ENCODE data around the gene TRIM66. TPM values are rescaled to one million over a fixed set of nuclear protein-coding genes. Genes with fewer than 3 reads are reported as not detected.

Gene TRIM66
- total RNA-seq, 1 experiment from 2014 or later: 4.1 TPM

DNA sequence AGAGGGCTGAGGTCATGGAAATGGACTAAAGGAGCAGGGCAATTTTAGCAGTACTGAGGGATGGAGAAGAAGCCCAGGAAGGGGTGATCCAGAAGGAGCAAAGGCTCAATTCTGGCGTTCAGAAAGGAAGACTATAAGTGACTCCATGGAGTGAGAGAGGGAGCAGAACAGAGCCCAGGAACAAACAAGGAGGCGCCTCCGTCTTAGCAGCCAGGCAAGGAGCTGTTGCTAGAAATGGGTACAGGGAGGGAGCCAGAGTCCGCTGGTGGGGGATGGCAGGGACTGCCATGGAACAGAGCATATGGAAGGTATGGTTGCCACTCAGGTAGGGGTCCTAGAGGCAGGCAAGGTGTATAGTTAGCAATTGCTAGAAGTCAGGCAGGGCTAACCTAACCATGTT is 68.0 kb downstream of the TRIM66 start:
- no peak for DNase-seq (ENCODE audit: extremely low read depth, low read depth)

DNA sequence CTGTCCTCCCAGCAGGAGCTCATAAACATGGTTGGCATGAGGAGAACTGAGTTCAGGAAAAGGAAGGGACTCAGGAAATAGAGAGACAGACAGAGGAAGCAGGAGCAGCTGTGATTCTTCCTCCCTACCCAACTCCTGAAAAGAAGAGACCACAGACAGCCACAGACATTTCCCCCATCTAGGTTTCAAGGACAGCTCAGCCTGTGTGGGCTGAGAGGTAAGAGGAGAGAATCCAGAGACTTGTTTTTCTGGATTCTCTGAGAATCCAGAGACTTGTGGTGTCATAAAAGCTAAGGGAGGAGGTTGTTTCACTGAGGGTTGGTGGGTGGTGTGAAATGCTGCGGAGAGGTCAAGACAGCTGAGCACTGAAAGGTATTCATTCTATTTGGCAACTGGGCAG is 69.4 kb downstream of the TRIM66 start:
- DNase-seq (ENCODE audit: extremely low read depth, low read depth): no peak

DNA sequence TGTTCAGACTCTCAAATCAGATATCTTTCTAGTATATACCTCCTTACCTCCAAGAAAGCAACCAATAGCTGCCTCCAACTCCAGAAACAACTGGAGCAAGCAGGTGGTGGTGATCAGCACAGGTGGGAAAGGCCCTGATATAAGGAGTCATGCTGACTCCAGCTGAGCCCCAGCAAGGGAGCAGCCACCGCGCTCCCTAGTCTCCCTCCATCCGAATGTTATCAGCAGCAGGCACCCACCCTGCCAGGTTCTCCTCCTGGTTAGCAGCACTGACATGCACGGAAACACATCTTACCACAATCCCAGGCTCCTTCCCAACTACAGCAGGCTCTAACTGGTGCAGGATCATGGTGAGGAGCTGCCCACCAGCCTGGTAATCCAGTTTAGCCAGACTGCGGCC is 69.9 kb downstream of the TRIM66 start:
- no peak for DNase-seq (ENCODE audit: extremely low read depth, low read depth)

DNA sequence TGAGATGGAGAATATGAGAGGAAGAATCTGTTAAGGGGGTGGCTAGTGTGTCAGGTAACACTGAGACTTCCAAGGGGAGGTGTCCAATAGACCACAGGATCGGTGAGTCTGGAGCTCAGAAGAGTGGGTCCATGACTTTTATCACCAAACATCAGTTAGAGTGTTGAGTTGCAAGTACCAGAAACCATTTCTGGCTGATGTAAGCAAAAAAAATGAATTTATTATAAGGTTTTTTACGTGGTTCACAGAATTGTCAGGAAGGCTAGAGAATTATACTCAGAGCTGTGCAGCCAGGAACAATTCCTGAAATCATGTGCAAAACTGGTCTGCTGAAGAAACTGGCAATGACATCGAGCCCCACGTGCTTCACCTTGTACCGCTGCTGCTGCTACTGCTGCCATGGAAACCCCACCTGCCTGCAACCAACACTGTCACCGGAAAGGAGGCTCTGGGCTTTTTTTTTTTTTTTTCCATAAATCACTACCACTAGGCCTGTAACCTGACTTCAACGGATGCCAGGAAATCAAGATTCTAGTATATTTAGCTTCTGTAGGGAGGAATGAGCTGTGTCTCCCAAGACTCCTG is 71.8 kb downstream of the TRIM66 start:
- no peak for DNase-seq (ENCODE audit: extremely low read depth, low read depth)

DNA sequence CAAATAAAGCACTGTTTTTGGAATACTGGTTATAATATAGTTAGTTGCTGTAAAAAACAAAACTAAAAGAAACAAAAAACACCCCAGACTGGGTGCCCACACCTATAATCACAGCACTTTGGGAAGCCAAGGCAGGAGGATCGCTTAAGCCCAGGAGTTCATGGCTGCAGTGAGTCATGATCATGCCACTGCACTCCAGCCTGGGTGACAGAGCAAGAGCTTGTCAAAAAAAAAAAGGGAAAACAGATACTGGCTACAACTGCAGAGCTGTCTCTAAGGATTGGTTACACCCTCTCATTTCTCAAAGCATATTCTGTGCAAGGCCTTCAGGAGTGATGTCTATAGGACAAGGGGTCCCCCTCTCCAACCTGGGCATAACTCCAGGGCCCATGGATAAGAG is 73.8 kb downstream of the TRIM66 start:
- DNase-seq (ENCODE audit: extremely low read depth, low read depth): no peak

DNA sequence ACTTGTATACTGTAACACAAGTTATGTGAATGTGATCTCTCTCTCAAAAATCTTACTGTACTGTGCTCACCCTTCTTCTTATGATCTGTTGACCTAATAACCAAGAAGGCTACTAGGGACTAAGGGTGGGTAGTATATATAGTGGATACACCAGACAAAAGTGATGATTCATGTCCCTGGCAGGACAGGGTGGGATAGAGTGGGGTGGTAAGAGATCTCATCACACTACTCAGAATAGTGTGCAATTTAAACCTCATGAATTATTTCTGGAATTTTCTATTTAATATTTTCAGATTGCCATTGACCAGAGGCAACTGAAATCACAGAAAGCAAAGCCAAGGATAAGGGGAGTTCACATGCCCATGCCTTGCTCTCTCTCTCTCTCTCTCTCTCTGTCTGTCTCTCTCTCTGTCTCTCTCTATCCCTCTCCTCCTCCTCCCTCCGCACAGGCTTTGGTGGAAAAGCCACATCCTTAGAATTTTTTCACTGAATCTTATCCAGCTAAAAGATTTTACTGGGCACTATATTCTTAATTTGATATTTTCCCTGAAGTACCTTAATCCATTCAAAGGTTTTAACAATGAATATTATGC is 76.4 kb downstream of the TRIM66 start:
- DNase-seq (ENCODE audit: extremely low read depth, low read depth): no peak

DNA sequence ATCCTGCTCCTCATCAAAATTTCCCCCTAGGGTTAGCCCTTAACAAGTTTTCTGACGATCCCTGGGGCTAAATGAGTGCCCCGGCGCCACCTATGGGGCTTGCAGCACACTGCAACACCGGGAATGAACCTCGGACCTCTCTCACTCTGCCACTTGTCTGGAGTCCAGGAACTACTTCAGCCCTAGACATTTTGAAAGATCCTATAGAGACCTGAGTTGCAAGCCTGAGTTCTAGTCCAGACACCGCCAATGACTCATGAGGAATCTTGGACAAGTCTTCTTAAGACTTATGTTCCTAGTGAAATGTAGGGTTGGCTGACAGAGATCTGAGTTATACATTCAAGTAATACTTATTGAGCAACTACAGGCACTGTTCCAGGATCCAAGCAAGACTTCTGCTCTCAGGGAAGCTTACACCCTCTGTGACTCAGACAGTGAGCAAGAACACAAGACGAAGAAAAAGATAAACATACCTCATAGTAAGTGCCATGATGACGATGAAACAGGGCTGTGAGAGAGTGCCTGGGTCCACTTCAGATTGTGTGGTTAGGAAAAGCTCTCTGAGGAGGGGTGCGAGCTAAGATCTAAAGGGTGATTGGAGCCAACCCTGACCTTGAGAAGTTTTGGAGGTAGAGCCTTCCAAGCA is 78.3 kb downstream of the TRIM66 start:
- peak; percentile 86 for DNase-seq (ENCODE audit: extremely low read depth, low read depth)

DNA sequence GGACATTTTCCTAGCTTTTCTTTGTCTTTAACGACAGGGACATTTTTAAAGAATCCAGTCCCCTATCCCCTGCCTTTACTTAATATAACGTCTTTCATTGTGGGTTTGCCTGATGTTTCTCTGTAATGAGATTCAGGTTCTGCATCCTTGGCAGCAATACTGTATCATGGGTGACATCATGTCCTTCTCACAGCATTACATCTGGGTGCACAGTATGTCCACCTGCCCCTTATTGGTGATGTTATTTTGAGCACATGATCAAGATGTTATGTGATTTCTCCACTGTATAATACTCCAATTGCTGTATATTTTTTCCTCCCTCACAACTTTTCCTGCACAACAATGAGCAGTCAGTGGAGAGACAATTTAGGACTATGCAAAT is 78.8 kb downstream of the TRIM66 start:
- no peak for DNase-seq (ENCODE audit: extremely low read depth, low read depth)

DNA sequence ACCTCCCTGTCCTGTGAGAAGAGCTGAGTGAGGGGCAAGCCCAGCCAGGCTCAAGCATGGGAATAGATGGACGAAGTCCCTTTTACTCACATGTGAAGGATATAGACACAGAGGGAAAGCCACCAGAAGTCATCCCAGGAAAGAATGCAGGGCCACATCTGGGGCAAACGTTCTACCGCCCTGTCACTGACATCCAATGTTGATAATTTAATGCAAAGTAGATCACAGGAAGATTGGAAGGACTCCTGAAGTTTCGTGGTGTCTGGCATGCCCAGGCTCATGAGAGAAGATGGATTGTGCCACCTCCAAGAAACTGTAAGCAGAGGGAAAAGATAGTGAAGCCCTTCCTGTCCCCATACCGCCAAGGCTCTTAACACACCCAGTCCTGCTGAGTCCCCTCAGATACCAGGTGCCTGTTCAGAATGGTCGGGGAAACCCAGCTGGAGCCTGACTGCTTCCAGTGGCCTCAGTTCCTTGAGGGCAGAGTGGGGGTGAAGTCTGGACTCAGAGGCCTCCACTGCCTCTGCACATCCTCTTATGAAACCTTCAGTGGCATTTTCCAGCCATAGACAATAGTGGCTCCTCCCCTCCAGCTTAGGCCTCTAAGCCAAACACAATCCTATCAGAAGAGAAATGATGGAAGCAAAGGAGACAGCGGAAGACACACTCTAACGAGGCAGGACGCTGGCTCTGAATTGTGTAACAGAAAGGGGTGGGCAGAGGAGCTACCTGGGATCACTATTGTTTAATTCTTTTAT is 80.9 kb downstream of the TRIM66 start:
- no peak for DNase-seq (ENCODE audit: extremely low read depth, low read depth)

DNA sequence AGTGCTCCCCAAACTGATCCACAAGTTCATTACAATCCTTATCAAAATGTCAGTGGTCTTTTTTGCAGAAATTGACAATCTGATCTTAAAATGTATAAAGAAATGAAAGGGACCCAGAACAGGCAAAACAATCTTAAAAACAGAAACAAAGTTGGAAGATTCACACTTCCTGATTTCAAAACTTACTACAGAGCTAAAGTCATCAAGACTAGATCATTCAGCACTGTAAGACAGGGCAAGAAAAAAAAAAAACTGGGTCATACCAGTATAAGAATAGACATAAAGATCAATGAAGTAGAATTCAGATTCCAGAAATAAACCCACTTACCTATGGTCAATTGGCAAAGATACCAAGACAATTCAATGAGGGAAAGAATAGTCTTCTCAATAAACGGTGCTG is 84.0 kb downstream of the TRIM66 start:
- no peak for DNase-seq (ENCODE audit: extremely low read depth, low read depth)

DNA sequence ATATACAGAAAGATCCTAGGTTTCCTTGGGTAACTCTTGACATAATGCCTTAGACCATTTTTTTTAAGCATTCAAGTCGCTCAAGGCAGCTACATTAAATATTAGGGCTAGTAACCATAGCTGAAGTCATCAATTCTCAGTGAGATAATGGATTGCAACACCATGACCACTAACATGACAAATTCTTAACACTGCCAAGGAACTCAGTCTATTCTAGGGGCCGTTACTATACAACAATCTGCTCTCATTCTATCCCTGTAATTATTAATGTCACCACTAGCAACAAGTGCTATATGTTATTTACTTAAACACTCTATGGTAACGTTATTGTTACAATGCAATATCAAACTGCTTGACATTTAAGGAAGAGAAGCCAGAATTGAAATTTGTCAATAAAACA is 85.3 kb downstream of the TRIM66 start:
- DNase-seq (ENCODE audit: extremely low read depth, low read depth): no peak

DNA sequence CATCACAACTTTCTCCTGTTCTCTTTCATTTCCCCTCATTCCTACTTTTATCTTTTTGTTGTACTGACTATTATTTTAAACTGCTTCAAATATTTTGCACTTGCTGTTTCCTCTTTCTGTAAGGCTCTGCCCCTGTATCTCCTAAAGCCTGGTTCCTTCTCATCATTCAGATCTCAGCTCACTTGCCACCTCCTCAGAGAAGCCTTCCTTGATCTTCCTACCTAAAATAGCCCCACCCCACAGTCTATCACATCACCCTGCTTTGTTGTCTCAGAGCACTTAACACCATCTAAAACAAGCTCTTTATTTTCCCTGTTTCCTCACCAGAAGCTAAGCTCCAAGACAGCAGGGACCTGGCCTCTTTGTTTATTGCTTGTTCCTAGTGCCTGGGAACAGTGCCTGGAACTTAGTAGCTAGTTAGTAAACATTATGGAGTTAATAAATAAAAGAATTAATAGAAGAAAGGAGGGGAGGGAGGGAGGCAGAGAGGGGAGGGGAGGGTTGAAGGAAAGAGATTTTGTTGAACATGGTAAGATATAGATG is 85.9 kb downstream of the TRIM66 start:
- DNase-seq (ENCODE audit: extremely low read depth, low read depth): no peak

DNA sequence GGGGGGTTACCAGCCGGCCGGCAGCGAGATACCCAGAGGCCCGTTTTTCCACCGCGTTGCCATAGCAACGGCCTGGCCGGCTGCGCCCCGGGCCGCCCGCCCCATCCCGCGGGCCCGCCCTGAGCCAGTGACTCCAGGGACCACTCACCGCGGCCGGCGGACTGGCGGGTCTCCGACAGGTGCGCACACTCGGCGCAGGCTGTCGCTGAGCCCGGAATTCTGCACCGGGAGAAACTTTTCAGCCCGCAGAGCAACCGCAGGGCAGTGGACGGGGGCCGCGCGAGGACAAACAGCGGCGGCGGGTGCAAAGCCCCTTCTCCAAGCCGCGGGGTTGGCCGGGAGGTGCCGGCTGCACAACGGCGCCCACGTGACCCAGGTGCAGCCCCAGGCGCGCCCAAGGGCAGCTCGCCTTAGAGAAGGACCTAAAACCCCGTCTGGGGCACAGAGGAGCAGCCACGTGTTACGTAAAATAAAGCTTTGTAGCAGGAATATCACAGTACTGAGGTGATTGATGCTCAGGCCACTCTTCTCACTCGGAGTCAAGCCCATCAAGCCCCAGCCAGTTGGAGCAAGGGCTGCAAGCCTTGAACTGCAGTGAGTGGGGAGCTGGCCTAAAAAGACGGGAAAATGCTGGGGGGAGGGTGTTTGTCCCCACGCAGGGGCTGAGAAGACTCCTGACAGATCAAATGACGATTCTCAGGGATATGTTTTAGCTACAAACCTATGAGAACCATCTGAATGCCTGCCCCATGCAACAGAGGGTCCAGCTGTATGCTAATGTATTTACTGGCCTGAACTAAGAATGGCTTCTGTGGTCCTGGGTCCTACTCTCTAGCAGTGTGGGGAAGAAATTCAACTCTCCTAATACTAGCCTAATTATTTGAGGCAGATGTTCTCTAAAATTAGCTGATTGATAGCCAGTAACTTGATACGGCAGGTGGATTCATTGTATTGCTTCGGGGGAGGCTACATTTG is 88.2 kb downstream of the TRIM66 start, which contains the start of gene STK33:
Gene STK33 (minus strand): TSS at position 294 of the 975 bp plus-strand sequence. CDS start 119,323 bp downstream, outside the sequence.
- DNase-seq (ENCODE audit: extremely low read depth, low read depth): no peak

DNA sequence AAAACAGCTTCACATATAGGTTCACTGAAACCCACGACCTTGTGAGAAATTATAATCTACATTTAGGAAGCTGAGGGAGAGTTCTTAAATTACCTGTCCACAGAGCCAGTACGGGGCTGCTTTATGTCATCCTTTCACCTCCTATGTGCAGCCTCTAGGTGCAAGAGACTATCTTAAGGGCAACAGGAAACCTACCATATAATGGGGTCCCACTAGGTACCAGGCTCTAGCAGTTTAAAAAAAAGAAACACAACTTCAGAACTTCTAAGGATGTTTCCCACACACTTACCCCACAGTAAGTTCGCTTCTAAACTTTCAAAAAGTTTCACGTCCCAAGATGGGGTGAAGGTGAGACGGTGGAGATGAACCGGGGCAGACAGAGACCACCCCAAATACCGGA is 89.0 kb downstream of the TRIM66 start:
- no peak for DNase-seq (ENCODE audit: extremely low read depth, low read depth)

DNA sequence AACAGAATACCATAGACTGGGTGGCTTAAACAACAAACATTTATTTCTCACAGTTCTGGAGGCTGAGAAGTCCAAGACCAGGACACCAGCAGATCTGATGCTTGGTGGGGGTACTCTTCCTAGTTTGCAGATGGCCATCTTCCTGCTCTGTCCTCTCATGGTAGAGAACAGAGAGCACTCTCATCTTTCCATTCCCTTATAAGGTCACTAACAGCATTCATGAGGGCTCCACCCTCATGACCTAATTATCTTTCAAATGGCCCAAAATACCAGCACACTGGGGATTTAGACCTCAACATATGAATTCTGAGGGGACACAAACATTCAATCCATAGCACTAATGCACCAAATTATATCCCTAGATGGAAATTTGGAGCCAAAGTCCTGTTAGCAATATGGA is 94.5 kb downstream of the TRIM66 start:
- DNase-seq (ENCODE audit: extremely low read depth, low read depth): no peak

DNA sequence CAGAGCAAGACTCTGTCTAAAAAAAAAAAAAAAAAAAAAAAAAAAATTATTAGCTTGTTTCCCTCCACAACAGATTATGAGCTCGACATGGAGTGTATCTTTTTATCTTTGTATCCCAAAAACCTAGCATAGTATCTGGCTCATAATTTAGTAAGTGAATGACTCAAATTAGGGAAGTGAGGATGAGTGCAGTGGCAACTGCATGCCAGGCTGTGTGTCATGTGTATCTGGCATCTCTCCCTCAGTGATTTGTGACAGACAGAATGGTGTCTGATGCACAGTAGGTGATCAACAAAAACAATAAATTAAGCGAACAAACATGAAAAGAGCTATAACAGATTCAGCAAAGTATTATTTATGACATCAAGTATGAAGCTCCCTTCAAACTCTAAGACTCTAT is 95.7 kb downstream of the TRIM66 start:
- no peak for DNase-seq (ENCODE audit: extremely low read depth, low read depth)

DNA sequence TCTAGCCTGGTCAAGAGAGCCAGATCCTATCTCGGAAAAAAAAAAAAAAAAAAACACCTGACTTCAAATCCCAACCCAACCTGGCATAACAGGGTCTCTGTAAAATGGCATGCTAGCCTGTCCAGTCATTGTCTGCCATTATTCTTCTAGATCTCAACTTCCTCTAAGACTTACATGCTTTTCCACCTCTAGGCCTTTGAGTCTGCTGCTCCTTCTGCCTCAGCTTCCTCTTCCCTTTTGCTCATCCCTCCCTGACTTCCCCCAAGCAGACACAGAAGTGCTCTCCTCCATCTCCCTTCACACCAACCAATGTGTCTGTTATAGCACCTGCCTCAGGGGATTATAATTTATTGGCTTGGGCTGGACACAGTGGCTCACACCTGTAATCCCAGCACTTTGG is 96.3 kb downstream of the TRIM66 start:
- no peak for DNase-seq (ENCODE audit: extremely low read depth, low read depth)

DNA sequence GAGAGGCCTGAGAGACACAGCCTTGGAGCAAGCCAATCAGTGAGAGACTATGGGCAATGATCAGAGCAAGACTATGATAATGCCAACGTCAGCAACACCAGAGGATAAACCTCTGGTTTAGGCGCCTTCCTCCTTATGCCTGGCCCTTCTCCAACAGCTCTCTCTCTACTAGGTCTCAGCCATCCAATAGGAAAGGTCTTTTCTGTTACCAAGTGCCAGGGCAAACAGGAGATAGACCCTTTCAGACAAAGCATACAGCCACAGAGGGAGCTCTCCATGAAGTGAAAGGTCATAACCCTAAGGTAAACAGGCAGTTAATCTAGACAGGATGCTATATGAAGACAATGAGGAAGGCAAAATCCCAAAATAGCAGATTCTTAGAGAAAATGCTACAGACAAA is 98.0 kb downstream of the TRIM66 start:
- no peak for DNase-seq (ENCODE audit: extremely low read depth, low read depth)

DNA sequence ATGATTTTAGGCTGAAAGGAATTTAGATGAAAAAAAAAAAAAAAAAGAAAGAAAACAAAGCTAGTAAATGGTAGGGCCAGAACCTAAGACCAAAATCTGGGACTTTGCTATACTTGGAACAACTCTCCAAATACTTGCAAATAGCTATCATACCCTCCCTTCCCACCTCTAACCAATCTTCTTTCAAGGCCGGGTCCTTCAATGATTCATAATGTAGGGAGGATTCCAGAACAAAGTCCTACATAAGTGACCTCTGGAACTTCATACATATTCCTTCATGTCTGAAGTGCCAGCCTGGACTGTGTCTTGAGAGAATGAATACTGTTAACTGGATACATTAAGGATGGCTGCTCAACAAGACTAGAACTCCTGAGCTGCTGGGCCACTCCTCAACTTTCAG is 98.4 kb downstream of the TRIM66 start:
- DNase-seq (ENCODE audit: extremely low read depth, low read depth): no peak

DNA sequence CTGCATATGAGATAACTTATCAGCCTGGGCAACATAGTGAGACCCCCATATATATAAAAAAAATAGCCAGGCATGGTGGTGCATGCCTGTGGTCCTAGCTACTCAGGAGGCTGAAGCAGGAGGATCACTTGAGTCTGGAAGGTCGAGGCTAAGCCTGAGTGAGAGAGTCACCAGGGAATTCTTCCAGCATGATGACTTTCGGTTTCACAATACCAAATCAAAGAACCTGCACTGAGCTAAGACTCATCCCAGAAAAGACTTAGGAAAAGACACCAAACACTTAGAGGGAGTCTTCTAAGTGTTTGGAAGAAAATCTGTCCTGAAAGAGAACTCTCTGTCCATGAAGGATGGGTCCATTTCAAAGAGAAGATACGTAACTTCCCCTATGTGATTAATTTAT is 101.2 kb downstream of the TRIM66 start:
- no peak for DNase-seq (ENCODE audit: extremely low read depth, low read depth)

All from NCI-H460 (cell line).